ENCODE data around the gene PHYH.

The PHYH gene

DNA sequence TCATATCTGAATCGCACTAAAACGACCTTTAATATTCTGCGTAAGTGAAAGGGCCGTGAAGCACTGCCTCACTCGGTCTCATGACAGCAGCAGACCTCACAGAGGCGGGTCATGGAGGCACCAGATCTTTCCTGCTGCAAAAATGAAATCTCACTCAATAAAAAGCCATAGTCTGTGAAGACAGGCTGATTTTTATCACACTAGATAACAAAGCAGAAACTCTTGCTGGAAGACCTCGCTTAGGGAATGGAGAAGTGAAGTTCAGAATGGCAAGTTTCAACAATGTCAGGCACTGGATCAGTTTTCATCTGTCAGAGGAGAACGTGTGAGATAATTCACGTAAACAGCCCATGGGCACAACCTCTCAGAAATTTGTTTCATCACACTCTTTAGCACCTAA, 40.2 kb upstream of the PHYH start:
- peak overlapping the region; percentile 11; the same call in 1 of the 2 replicates for H3K9ac ChIP-seq (ENCODE audit: low read length)
- no peak for TF ChIP-seq EZH2 (IDR thresholded peaks at IDR 0.05; ENCODE audit: borderline replicate concordance, low read length)
- TF ChIP-seq, protein P1, sequence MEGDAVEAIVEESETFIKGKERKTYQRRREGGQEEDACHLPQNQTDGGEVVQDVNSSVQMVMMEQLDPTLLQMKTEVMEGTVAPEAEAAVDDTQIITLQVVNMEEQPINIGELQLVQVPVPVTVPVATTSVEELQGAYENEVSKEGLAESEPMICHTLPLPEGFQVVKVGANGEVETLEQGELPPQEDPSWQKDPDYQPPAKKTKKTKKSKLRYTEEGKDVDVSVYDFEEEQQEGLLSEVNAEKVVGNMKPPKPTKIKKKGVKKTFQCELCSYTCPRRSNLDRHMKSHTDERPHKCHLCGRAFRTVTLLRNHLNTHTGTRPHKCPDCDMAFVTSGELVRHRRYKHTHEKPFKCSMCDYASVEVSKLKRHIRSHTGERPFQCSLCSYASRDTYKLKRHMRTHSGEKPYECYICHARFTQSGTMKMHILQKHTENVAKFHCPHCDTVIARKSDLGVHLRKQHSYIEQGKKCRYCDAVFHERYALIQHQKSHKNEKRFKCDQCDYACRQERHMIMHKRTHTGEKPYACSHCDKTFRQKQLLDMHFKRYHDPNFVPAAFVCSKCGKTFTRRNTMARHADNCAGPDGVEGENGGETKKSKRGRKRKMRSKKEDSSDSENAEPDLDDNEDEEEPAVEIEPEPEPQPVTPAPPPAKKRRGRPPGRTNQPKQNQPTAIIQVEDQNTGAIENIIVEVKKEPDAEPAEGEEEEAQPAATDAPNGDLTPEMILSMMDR (IDR thresholded peaks at IDR 0.05; ENCODE audit: low read length), result no peak
- peak overlapping the region; percentile 53 for H3K4me2 ChIP-seq (ENCODE audit: low read length)
- H3F3A ChIP-seq (ENCODE audit: insufficient read depth, low read length), result no peaks in the 10 kb centered on the region
- H3K36me3 ChIP-seq (ENCODE audit: insufficient read depth, low read length), result peaks cover 53% of the 10 kb centered on the region
- peak overlapping the region; percentile 13 for H3K4me3 ChIP-seq (ENCODE audit: low read depth, low read length, poor library complexity, severe bottlenecking)
- no peaks in the 10 kb centered on the region for H3K27me3 ChIP-seq (ENCODE audit: insufficient read depth, low read length)
- no peaks in the 10 kb centered on the region for H3K79me2 ChIP-seq (ENCODE audit: insufficient read depth, low read length)
- H3K9me3 ChIP-seq (ENCODE audit: low read length), result no peaks in the 10 kb centered on the region
- H4K20me1 ChIP-seq (ENCODE audit: insufficient read depth, low read length), result no peaks in the 10 kb centered on the region
- no peaks in the 10 kb centered on the region for H3K9me2 ChIP-seq (ENCODE audit: low read depth, low read length)
- H2AFZ ChIP-seq (ENCODE audit: low read length), result no peak overlapping the region
- peaks cover 22% of the 10 kb centered on the region for H3K4me1 ChIP-seq (ENCODE audit: insufficient read depth, low read length, severe bottlenecking)
- peak overlapping the region; percentile 81 for H3K27ac ChIP-seq (ENCODE audit: low read depth, low read length, poor library complexity, severe bottlenecking)

DNA sequence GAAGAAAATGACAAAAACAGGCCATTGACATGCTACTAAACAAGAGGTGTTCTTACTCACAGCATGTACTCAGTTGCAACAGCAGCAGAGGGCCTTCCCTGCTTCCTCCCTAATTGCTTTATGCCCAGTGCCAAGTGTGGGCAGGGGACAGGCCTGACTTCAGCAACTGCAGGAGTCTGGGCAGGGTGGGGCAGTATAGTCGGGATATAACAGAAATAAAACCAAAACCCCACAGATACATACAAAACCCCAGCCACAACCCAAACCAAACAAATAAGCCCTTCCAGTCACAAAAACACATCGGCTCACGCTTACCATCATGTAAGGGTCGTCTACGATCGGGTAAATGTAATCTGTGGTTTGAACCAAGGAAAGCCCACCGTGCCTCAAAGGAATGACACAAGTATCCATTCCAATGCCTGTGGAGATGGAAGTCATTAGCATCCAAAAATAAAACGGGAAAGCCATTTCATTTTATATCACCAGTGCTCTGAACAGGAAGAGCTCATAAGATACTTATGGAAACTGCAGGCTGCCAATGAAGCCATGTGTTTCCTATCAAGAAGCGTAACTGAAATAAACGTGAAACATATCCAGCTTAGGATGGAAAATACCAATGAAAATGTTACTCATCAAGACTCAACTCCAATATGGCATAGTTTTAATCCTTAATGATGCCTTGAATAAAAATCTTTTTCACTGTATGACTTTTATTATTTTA, 38.7 kb upstream of the PHYH start:
- Histone ChIP-seq H3K4me1 (ENCODE audit: insufficient read depth, low read length, severe bottlenecking) (peaks cover 22% of the 10 kb centered on the region), H3K36me3 (ENCODE audit: insufficient read depth, low read length) (peaks cover 58% of the 10 kb centered on the region), H3F3A (ENCODE audit: insufficient read depth, low read length) (no peaks in the 10 kb centered on the region), H3K79me2 (ENCODE audit: insufficient read depth, low read length) (no peaks in the 10 kb centered on the region), H3K4me2 (ENCODE audit: low read length) (no peak overlapping the region), H3K9ac (ENCODE audit: low read length) (no peak overlapping the region), H3K9me2 (ENCODE audit: low read depth, low read length) (no peaks in the 10 kb centered on the region), H4K20me1 (ENCODE audit: insufficient read depth, low read length) (no peaks in the 10 kb centered on the region), H3K9me3 (ENCODE audit: low read length) (no peaks in the 10 kb centered on the region), H3K4me3 (ENCODE audit: low read depth, low read length, poor library complexity, severe bottlenecking) (no peak overlapping the region), H3K27me3 (ENCODE audit: insufficient read depth, low read length) (no peaks in the 10 kb centered on the region), H2AFZ (ENCODE audit: low read length) (no peak overlapping the region), H3K27ac (ENCODE audit: low read depth, low read length, poor library complexity, severe bottlenecking) (no peak overlapping the region)
- TF ChIP-seq, protein P1 (IDR thresholded peaks at IDR 0.05; ENCODE audit: low read length), result no peak
- TF ChIP-seq EZH2 (IDR thresholded peaks at IDR 0.05; ENCODE audit: borderline replicate concordance, low read length), result no peak

DNA sequence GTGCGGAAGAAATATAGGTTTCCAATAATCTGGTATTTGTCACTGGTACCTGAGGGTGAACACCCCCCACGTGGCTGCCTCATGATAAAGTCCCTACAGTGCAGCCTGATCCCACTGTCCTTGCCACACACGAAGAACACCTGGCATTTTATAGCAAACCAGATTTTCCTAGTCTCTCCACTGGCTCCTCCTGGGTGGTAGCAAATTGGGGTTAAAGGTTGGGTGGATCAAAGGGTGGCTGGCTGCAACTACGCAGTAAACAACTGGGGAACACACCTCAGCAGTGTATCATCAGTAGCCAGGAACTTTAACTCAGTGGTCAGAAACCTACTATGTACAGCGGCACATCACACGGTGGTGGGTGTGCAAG, 37.9 kb upstream of the PHYH start:
- Histone ChIP-seq H3K27ac (ENCODE audit: low read depth, low read length, poor library complexity, severe bottlenecking) (no peak overlapping the region), H3K4me1 (ENCODE audit: insufficient read depth, low read length, severe bottlenecking) (peaks cover 22% of the 10 kb centered on the region), H3F3A (ENCODE audit: insufficient read depth, low read length) (no peaks in the 10 kb centered on the region), H2AFZ (ENCODE audit: low read length) (no peak overlapping the region), H3K9me2 (ENCODE audit: low read depth, low read length) (no peaks in the 10 kb centered on the region), H3K27me3 (ENCODE audit: insufficient read depth, low read length) (no peaks in the 10 kb centered on the region), H3K9me3 (ENCODE audit: low read length) (no peaks in the 10 kb centered on the region), H3K79me2 (ENCODE audit: insufficient read depth, low read length) (no peaks in the 10 kb centered on the region), H4K20me1 (ENCODE audit: insufficient read depth, low read length) (no peaks in the 10 kb centered on the region), H3K36me3 (ENCODE audit: insufficient read depth, low read length) (peaks cover 60% of the 10 kb centered on the region), H3K9ac (ENCODE audit: low read length) (no peak overlapping the region), H3K4me3 (ENCODE audit: low read depth, low read length, poor library complexity, severe bottlenecking) (no peak overlapping the region), H3K4me2 (ENCODE audit: low read length) (no peak overlapping the region)
- no peak for TF ChIP-seq EZH2 (IDR thresholded peaks at IDR 0.05; ENCODE audit: borderline replicate concordance, low read length)
- TF ChIP-seq, protein P1 (IDR thresholded peaks at IDR 0.05; ENCODE audit: low read length), result no peak
